Stimulated activated CD8-positive, alpha-beta memory T cell treated with anti-CD3 and anti-CD28 coated beads, Interleukin-7, amount 100 ng/mL, for 24 hours (primary cell): ENCODE results near the gene NOTCH2.

Source experiments
- DNase-seq: peaks from one replicate; pipeline ENCODE4 v3.0.0-alpha.2; 2020; ENCODE audit warnings: low read depth

Gene NOTCH2

GRCh38 chr1:119873135-119874015 is 196.1 kb downstream of the NOTCH2 start:
- DNase-seq: no peak

GRCh38 chr1:119871881-119872280 is 197.6 kb downstream of the NOTCH2 start:
- DNase-seq: no peak

GRCh38 chr1:119870917-119871596 is 198.4 kb downstream of the NOTCH2 start:
- DNase-seq: peak; percentile 64

- no peak for DNase-seq
These were observed 199.5 kb downstream of the NOTCH2 start for GRCh38 chr1:119869995-119870394.

GRCh38 chr1:119868176-119868575 is 201.3 kb downstream of the NOTCH2 start:
- no peak for DNase-seq

GRCh38 chr1:119866451-119866850 is 203.0 kb downstream of the NOTCH2 start:
- no peak for DNase-seq

GRCh38 chr1:119865627-119866026 is 203.8 kb downstream of the NOTCH2 start:
- no peak for DNase-seq

- no peak for DNase-seq
These were observed 207.2 kb downstream of the NOTCH2 start for GRCh38 chr1:119862276-119862675.
